Measurements from ENCODE around the gene PAN3. TPM values are rescaled to one million over a fixed set of nuclear protein-coding genes. Genes with fewer than 3 reads are reported as not detected.

Gene PAN3
- total and polyA plus RNA-seq, 2 experiments from 2014 or later: 7.8 to 25.1 TPM

DNA sequence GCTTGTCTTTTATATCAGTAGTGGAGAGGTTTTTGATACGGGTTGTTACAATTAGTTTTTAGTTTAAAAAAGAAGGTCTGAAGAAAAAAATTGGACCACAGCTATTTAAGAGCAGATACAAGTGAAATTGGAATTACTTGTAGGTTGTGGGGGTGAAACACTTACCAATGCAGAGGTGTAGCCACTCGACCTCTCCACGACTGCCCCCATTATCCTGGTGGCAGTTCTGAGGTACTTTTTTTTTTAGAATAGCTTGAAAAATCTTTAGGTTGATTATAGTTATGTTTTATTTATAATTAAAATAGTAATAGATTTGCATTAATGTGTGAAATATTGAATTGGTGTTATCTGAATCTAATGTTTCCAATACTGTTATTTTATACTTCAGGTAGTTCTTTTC is 60.7 kb downstream of the PAN3 start:
- Histone ChIP-seq H3K9me3 (ENCODE audit: low read depth) (no peaks in the 10 kb centered on the region), H3K4me1 (ENCODE audit: low read depth) (no peaks in the 10 kb centered on the region), H3K36me3 (peaks cover 10% of the 10 kb centered on the region), H3K27ac (no peak overlapping the region), H3K4me3 (no peak overlapping the region), H3K27me3 (no peaks in the 10 kb centered on the region)
- DNase-seq (ENCODE audit: low read depth in 1 of 2, low spot score in 1 of 2): no peak
- TF ChIP-seq, protein P1, sequence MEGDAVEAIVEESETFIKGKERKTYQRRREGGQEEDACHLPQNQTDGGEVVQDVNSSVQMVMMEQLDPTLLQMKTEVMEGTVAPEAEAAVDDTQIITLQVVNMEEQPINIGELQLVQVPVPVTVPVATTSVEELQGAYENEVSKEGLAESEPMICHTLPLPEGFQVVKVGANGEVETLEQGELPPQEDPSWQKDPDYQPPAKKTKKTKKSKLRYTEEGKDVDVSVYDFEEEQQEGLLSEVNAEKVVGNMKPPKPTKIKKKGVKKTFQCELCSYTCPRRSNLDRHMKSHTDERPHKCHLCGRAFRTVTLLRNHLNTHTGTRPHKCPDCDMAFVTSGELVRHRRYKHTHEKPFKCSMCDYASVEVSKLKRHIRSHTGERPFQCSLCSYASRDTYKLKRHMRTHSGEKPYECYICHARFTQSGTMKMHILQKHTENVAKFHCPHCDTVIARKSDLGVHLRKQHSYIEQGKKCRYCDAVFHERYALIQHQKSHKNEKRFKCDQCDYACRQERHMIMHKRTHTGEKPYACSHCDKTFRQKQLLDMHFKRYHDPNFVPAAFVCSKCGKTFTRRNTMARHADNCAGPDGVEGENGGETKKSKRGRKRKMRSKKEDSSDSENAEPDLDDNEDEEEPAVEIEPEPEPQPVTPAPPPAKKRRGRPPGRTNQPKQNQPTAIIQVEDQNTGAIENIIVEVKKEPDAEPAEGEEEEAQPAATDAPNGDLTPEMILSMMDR (IDR thresholded peaks at IDR 0.05; ENCODE audit: low read depth, low read length): no peak

DNA sequence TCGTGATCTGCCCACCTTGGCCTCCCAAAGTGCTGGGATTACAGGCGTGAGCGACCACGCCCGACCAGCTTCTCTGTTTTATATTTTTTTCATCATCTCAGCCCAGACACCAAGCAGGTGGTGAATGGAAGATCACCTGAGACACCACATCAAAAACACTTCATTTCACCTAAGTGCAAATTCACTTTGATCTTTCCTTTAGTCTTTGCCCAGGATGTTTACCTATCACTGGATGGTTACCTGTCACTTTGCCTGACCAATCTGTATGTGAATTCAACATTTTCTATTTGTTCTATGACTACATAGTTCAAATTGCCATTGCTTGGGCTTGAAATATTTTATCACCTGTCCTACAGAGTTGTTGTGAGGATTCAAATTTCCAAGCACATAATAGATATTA is 65.7 kb downstream of the PAN3 start:
- DNase-seq (ENCODE audit: low read depth in 1 of 2, low spot score in 1 of 2): no peak
- TF ChIP-seq, protein P1 (IDR thresholded peaks at IDR 0.05; ENCODE audit: low read depth, low read length): no peak
- Histone ChIP-seq H3K36me3 (no peaks in the 10 kb centered on the region), H3K9me3 (ENCODE audit: low read depth) (no peaks in the 10 kb centered on the region), H3K4me1 (ENCODE audit: low read depth) (no peaks in the 10 kb centered on the region), H3K27ac (no peak overlapping the region), H3K27me3 (no peaks in the 10 kb centered on the region), H3K4me3 (no peak overlapping the region)

DNA sequence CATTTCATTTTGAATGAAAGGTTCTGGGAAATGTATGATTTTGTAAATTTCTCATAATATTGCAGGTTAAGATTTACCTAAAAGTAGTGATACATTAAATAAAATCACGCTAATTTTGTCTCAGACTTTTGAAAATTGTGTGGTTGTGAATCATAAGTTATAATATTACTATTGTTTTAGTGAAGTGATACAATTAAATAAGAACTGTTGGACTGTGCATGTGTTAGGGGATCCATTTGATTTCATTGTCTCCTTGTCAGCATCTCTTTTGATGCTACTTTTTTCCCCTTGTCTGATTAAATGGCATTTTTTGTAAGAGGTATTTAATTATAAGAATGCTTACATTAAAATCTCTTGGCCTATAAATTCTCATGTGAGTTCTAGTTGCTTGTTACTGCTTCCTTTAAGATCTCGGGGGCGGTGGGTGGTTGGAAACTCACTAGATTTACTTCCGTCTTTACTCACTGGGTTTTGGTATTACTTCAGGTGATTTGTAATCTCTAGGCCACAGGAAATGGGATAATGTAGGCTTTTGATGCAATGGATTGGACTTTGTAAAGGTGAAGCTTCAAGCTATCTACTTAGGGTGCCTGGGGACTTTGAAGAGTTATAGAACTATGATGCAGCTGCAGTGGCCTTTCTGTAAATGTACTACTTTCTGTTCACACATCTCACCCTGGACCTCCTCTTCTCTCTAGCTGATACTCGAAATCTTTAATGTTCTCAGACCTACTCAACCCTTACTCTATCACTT is 66.5 kb downstream of the PAN3 start:
- Histone ChIP-seq H3K27me3 (no peaks in the 10 kb centered on the region), H3K9me3 (ENCODE audit: low read depth) (no peaks in the 10 kb centered on the region), H3K36me3 (no peaks in the 10 kb centered on the region), H3K27ac (no peak overlapping the region), H3K4me1 (ENCODE audit: low read depth) (no peaks in the 10 kb centered on the region), H3K4me3 (no peak overlapping the region)
- TF ChIP-seq, protein P1 (IDR thresholded peaks at IDR 0.05; ENCODE audit: low read depth, low read length): no peak
- no peak for DNase-seq (ENCODE audit: low read depth in 1 of 2, low spot score in 1 of 2)

DNA sequence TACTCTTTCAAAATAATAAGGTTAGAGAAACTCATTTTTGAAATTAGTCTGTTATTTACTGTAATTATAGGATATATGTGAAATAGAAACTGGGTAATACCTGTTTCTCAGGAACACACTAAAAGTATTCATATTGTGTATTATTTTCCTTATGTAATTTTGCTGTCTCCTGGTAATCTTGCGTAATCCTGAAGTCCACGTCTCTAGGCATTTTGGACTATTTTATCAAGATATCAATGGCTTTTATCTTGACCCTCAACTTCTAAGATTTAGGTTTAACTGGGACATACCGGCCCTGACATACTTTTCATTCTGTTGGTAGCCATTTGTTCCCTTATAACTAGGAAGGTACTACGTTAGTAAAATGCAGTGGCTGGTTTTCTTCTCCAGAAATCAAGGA is 80.3 kb downstream of the PAN3 start:
- Histone ChIP-seq H3K4me3 (no peak overlapping the region), H3K27me3 (no peaks in the 10 kb centered on the region), H3K27ac (no peak overlapping the region), H3K9me3 (ENCODE audit: low read depth) (no peaks in the 10 kb centered on the region), H3K4me1 (ENCODE audit: low read depth) (no peaks in the 10 kb centered on the region), H3K36me3 (peaks cover 15% of the 10 kb centered on the region)
- DNase-seq (ENCODE audit: low read depth in 1 of 2, low spot score in 1 of 2): no peak
- TF ChIP-seq, protein P1 (IDR thresholded peaks at IDR 0.05; ENCODE audit: low read depth, low read length): no peak

DNA sequence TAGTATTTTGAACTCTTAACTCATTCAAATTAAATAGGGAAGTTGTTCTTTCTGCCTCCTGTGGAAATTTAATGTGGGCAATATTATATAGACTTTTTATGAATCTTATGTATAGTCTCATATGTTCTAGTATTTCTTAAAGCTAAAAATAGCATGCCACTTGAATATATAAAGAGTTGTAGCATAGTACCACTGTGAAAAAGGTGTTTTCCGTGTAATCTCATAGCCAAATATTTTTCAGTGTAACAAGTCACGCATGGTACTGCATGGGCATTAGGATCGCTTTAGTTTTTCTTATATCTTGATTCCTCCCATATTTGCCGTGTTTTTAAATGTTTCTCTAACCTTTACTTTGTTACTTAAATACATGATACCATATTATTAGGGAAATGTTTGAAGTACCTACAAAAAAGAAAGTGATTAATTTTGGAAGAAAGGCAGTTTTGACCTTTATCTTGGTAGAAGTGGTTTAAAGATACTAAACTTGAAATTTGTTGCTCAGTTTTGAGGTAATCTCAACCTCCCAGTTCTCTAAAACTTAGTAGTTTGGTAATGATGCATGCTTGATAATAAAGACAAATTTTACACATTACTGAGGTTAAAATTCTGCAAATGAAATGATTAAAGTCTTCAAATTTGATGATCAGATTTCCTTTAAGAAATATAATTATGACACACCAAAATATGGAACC is 81.2 kb downstream of the PAN3 start:
- Histone ChIP-seq H3K9me3 (ENCODE audit: low read depth) (no peaks in the 10 kb centered on the region), H3K36me3 (peaks cover 15% of the 10 kb centered on the region), H3K4me3 (no peak overlapping the region), H3K4me1 (ENCODE audit: low read depth) (no peaks in the 10 kb centered on the region), H3K27me3 (no peaks in the 10 kb centered on the region), H3K27ac (no peak overlapping the region)
- DNase-seq (ENCODE audit: low read depth in 1 of 2, low spot score in 1 of 2): no peak
- TF ChIP-seq, protein P1 (IDR thresholded peaks at IDR 0.05; ENCODE audit: low read depth, low read length): no peak

Measured in cardiac muscle cell (in vitro differentiated cells and primary cell).